Hematopoietic multipotent progenitor cell treated with erythropoietin and hydrocortisone succinate and interleukin-3 and kit ligand, for 15 days (in vitro differentiated cells): ENCODE measurements around the gene GASK1B.

Source experiments
- DNase-seq: peaks from one replicate; pipeline ENCODE4 v3.0.0-alpha.2; 2015; ENCODE audit warnings: low spot score

The GASK1B gene

GRCh38 chr4:158172261-158173258 lies at the start of gene GASK1B:
Gene GASK1B (minus strand): TSS chr4:158173025. CDS start chr4:158171375, 1,650 bp downstream.
- DNase-seq: peak; percentile 73

GRCh38 chr4:158219623-158220022 lies 46.8 kb upstream of the GASK1B start:
- DNase-seq: no peak

GRCh38 chr4:158217763-158218162 lies 44.9 kb upstream of the GASK1B start:
- no peak for DNase-seq

GRCh38 chr4:158214856-158215255 lies 42.0 kb upstream of the GASK1B start:
- no peak for DNase-seq

GRCh38 chr4:158213466-158213865 lies 40.6 kb upstream of the GASK1B start:
- no peak for DNase-seq

- no peak for DNase-seq
Observed at GRCh38 chr4:158211222-158211621, 38.4 kb upstream of the GASK1B start.

- DNase-seq: peak; percentile 65
Observed at GRCh38 chr4:158209825-158210807, 37.3 kb upstream of the GASK1B start, which contains the start of gene TMEM144. Gene TMEM144 (plus strand): TSS chr4:158210486. CDS start chr4:158212668, 2,182 bp downstream.

- DNase-seq: no peak
Observed at GRCh38 chr4:158208963-158209640, 36.3 kb upstream of the GASK1B start.

GRCh38 chr4:158203929-158204328 lies 31.1 kb upstream of the GASK1B start:
- no peak for DNase-seq

- DNase-seq: no peak
Observed at GRCh38 chr4:158203436-158203835, 30.6 kb upstream of the GASK1B start.

GRCh38 chr4:158202481-158202880 lies 29.7 kb upstream of the GASK1B start:
- no peak for DNase-seq

GRCh38 chr4:158201876-158202275 lies 29.1 kb upstream of the GASK1B start:
- DNase-seq: no peak

GRCh38 chr4:158201322-158201721 lies 28.5 kb upstream of the GASK1B start:
- no peak for DNase-seq

- no peak for DNase-seq
Observed at GRCh38 chr4:158200214-158200613, 27.4 kb upstream of the GASK1B start.

GRCh38 chr4:158197194-158197776 lies 24.5 kb upstream of the GASK1B start:
- DNase-seq: no peak

- no peak for DNase-seq
Observed at GRCh38 chr4:158195297-158195696, 22.5 kb upstream of the GASK1B start.

GRCh38 chr4:158193171-158193749 lies 20.4 kb upstream of the GASK1B start:
- peak; percentile 34 for DNase-seq

- DNase-seq: no peak
Observed at GRCh38 chr4:158192439-158193158, 19.8 kb upstream of the GASK1B start.

- no peak for DNase-seq
Observed at GRCh38 chr4:158190718-158191117, 17.9 kb upstream of the GASK1B start.

- no peak for DNase-seq
Observed at GRCh38 chr4:158189422-158189821, 16.6 kb upstream of the GASK1B start.
